HepG2 (cell line): ENCODE results near the gene STARD13. TPM values are rescaled to one million over a fixed set of nuclear protein-coding genes. Genes with fewer than 3 reads are reported as not detected.

ENCODE experiments used
- AGO2 ChIP-seq: fragments of 200-400 bp; formaldehyde crosslinking; optimal IDR thresholded peaks from 2 replicates; pipeline ENCODE3; 2017; ENCODE audit warnings: mild to moderate bottlenecking, low read depth, low read length, moderate library complexity
- ARHGAP35 ChIP-seq: sonication (generic); formaldehyde crosslinking; IDR thresholded peaks from 2 replicates; pipeline ENCODE4 v1.9.0; 2022; ENCODE audit warnings: mild to moderate bottlenecking, inconsistent platforms, moderate library complexity, missing genetic modification reagents, borderline replicate concordance
- BRD4 ChIP-seq: sonication (generic); formaldehyde crosslinking; IDR thresholded peaks from 2 replicates; pipeline ENCODE4 v1.4.0; 2020; ENCODE audit warnings: missing genetic modification reagents
- FOSL2 ChIP-seq: sonication (generic); formaldehyde crosslinking; IDR thresholded peaks from 2 replicates; pipeline ENCODE4 v1.4.0; 2020; ENCODE audit warnings: missing genetic modification reagents
- FOXA1 ChIP-seq, 2 experiments: fragments of 450-650 bp in 1 of 2; sonication (generic) in 1 of 2; formaldehyde crosslinking in 1 of 2; IDR thresholded peaks; 2 replicates each; pipeline versions ENCODE4 v1.4.0 to v1.6.1; 2016 to 2020; ENCODE audit warnings: missing genetic modification reagents in 1 of 2
- FOXA3 ChIP-seq: IDR thresholded peaks from 2 replicates; pipeline ENCODE4 v1.6.1; 2016; ENCODE audit warnings: missing genetic modification reagents, missing compliant biosample characterization
- FOXP1 ChIP-seq, 2 experiments: fragments of 450-650 bp in 1 of 2; IDR thresholded peaks; 2 replicates each; pipeline ENCODE4 v1.6.1; 2017 to 2018; ENCODE audit warnings: antibody characterized with exemption in 1 of 2
- FOXP4 ChIP-seq: sonication (generic); formaldehyde crosslinking; IDR thresholded peaks from 2 replicates; pipeline ENCODE4 v1.4.0; 2020; ENCODE audit warnings: missing genetic modification reagents
- IRF2 ChIP-seq: IDR thresholded peaks from 2 replicates; pipeline ENCODE4 v1.6.1; 2018; ENCODE audit warnings: missing genetic modification reagents, missing compliant biosample characterization
- MAX ChIP-seq: IDR thresholded peaks from 2 replicates; pipeline ENCODE4 v1.6.1; 2012; ENCODE audit warnings: inconsistent platforms
- MED13 ChIP-seq: sonication (generic); formaldehyde crosslinking; IDR thresholded peaks from 2 replicates; pipeline ENCODE4 v1.5.0; 2020; ENCODE audit warnings: missing genetic modification reagents
- NR2F1 ChIP-seq, 2 experiments: fragments of 450-650 bp in 1 of 2; formaldehyde crosslinking in 1 of 2; IDR thresholded peaks; 2 replicates each; pipeline versions ENCODE4 v1.5.0 to v1.6.1; 2016 to 2020; ENCODE audit warnings: mild to moderate bottlenecking in 1 of 2, missing compliant biosample characterization in 1 of 2, missing genetic modification reagents in 1 of 2, moderate library complexity in 1 of 2
- NR2F6 ChIP-seq, 2 experiments: IDR thresholded peaks; 2 replicates each; pipeline ENCODE4 v1.6.1; 2016; ENCODE audit warnings: antibody characterized with exemption in 1 of 2, mild to moderate bottlenecking in 1 of 2
- PCBP1 ChIP-seq: fragments of 200-400 bp; formaldehyde crosslinking; IDR thresholded peaks from 2 replicates; pipeline ENCODE4 v1.6.1; 2017; ENCODE audit warnings: mild to moderate bottlenecking, low read depth, low read length, borderline replicate concordance
- POLR2G ChIP-seq: fragments of 200-400 bp; formaldehyde crosslinking; IDR thresholded peaks from 2 replicates; pipeline ENCODE4 v1.6.1; 2018; ENCODE audit warnings: mild to moderate bottlenecking, low read depth, low read length, moderate library complexity
- RARA ChIP-seq: IDR thresholded peaks from 2 replicates; pipeline ENCODE4 v1.6.1; 2016; ENCODE audit warnings: missing genetic modification reagents, missing compliant biosample characterization
- RXRB ChIP-seq: IDR thresholded peaks from 2 replicates; pipeline ENCODE4 v1.6.1; 2016; ENCODE audit warnings: borderline replicate concordance, missing genetic modification reagents, missing compliant biosample characterization
- SALL1 ChIP-seq: sonication (generic); formaldehyde crosslinking; IDR thresholded peaks from 2 replicates; pipeline ENCODE4 v1.8.0; 2022; ENCODE audit warnings: mild to moderate bottlenecking, missing genetic modification reagents
- SP1 ChIP-seq, 2 experiments: fragments of 450-650 bp in 1 of 2; sonication (generic) in 1 of 2; formaldehyde crosslinking in 1 of 2; IDR thresholded peaks; 2 replicates each; pipeline versions ENCODE4 v1.4.0 to v1.6.1; 2016 to 2020; ENCODE audit warnings: missing genetic modification reagents in 1 of 2
- SRY ChIP-seq: sonication (generic); formaldehyde crosslinking; IDR thresholded peaks from 2 replicates; pipeline ENCODE4 v1.8.0; 2022; ENCODE audit warnings: mild to moderate bottlenecking, missing genetic modification reagents
- TFAP4 ChIP-seq: sonication (generic); IDR thresholded peaks from 2 replicates; pipeline ENCODE4 v1.6.1; 2016; ENCODE audit warnings: low read depth, borderline replicate concordance
- ZFY ChIP-seq: sonication (generic); formaldehyde crosslinking; IDR thresholded peaks from 2 replicates; pipeline ENCODE4 v1.4.0; 2020; ENCODE audit warnings: missing genetic modification reagents
- ZNF225 ChIP-seq: sonication (generic); formaldehyde crosslinking; IDR thresholded peaks from 2 replicates; pipeline ENCODE4 v1.4.0; 2020; ENCODE audit warnings: mild to moderate bottlenecking, missing genetic modification reagents
- ZNF468 ChIP-seq: sonication (generic); formaldehyde crosslinking; IDR thresholded peaks from 2 replicates; pipeline ENCODE4 v1.8.0; 2022; ENCODE audit warnings: mild to moderate bottlenecking, moderate library complexity, missing genetic modification reagents
- ZNF512 ChIP-seq: sonication (generic); formaldehyde crosslinking; IDR thresholded peaks from 2 replicates; pipeline ENCODE4 v1.4.0; 2020; ENCODE audit warnings: mild to moderate bottlenecking, missing genetic modification reagents
- ZNF737 ChIP-seq: sonication (generic); formaldehyde crosslinking; IDR thresholded peaks from 2 replicates; pipeline ENCODE4 v1.5.0; 2020; ENCODE audit warnings: missing genetic modification reagents, mild to moderate bottlenecking, borderline replicate concordance
- ZNF784 ChIP-seq: sonication (generic); formaldehyde crosslinking; IDR thresholded peaks from 2 replicates; pipeline ENCODE4 v1.5.1; 2020; ENCODE audit warnings: missing genetic modification reagents, mild to moderate bottlenecking, borderline replicate concordance
- polyA plus RNA-seq, 8 experiments: library from polyadenylated mRNA; depleted of rRNA in 3 of 8; stranded (reverse) in 7 of 8; unstranded in 1 of 8; fragments of >200 nt; fragmentation: Illumina TruSeq in 4 of 8; extraction: Trizol in 4 of 8; gene quantifications; 2 replicates each; pipeline versions ENCODE4 v1.2.1 to v1.2.3, GENCODE V29; 2011 to 2016; ENCODE audit warnings: low read depth in 4 of 8, missing spikeins in 1 of 8, mixed read lengths in 1 of 8; ENCODE audit not compliant: insufficient read depth in 1 of 8
- total RNA-seq, 5 experiments: library from RNA; depleted of rRNA; stranded (reverse); fragments of >200 nt; fragmentation: Illumina TruSeq; extraction: Trizol; gene quantifications; 2 replicates each; pipeline ENCODE4 v1.2.3, GENCODE V29; 2016; ENCODE audit warnings: low read depth in 1 of 5

The STARD13 gene
- total and polyA plus RNA-seq, 2 of the 13 experiments (the other 11 are each of a cell fraction or from before 2014, with no cell fraction given), result 12.8 to 14.3 TPM

GRCh38 chr13:33101835-33102234 lies 183.7 kb downstream of the STARD13 start (continued):
- TF ChIP-seq PCBP1, result no peak
- peak; percentile 50; the same call in 1 of the 2 replicates for TF ChIP-seq NR2F6 (IDR thresholded peaks at IDR 0.05)
- TF ChIP-seq NR2F6 (CRISPR knock-in tag; IDR thresholded peaks at IDR 0.05), result peak; percentile 72
- no peak for TF ChIP-seq ZNF784
- peak; percentile 66 for TF ChIP-seq IRF2
- peak; percentile 55 for TF ChIP-seq FOXP4 (CRISPR knock-in tag)
- TF ChIP-seq MAX, result no peak
- no peak for TF ChIP-seq MED13 (CRISPR knock-in tag)
- no peak for TF ChIP-seq FOXP1 (IDR thresholded peaks at IDR 0.05)
- peak; percentile 62; the same call in 1 of the 2 replicates for TF ChIP-seq FOXP1 (CRISPR knock-in tag; IDR thresholded peaks at IDR 0.05)
- peak; percentile 25 for TF ChIP-seq AGO2
- TF ChIP-seq ZFY (CRISPR knock-in tag), result no peak
- TF ChIP-seq ZNF512 (CRISPR knock-in tag), result no peak
- TF ChIP-seq ZNF225 (CRISPR knock-in tag), result no peak
- no peak for TF ChIP-seq BRD4 (CRISPR knock-in tag)
- no peak for TF ChIP-seq POLR2G
- 0 out of 2 replicates have a peak, but pooled peaks have one; percentile 17 for TF ChIP-seq RXRB
- TF ChIP-seq SALL1 (CRISPR knock-in tag), result peak; percentile 17; the same call in 1 of the 2 replicates
- TF ChIP-seq SRY (CRISPR knock-in tag), result no peak
- no peak for TF ChIP-seq ZNF737 (CRISPR knock-in tag)
- TF ChIP-seq SP1 (IDR thresholded peaks at IDR 0.05), result no peak
- TF ChIP-seq SP1 (CRISPR knock-in tag; IDR thresholded peaks at IDR 0.05), result no peak
- peak; percentile 52 for TF ChIP-seq RARA (CRISPR knock-in tag)
- peak; percentile 19 to 46; a peak in 2 of 4 replicates for TF ChIP-seq NR2F1 (CRISPR knock-in tag; IDR thresholded peaks at IDR 0.05)
- peak; percentile 37; the same call in 1 of the 2 replicates for TF ChIP-seq TFAP4
- TF ChIP-seq FOXA3 (CRISPR knock-in tag), result peak; percentile 75
- TF ChIP-seq ZNF468 (CRISPR knock-in tag), result no peak
- TF ChIP-seq FOXA1 (IDR thresholded peaks at IDR 0.05), result no peak
- peak; percentile 83 for TF ChIP-seq FOXA1 (CRISPR knock-in tag; IDR thresholded peaks at IDR 0.05)
- peak; percentile 63; the same call in 1 of the 2 replicates for TF ChIP-seq FOSL2 (CRISPR knock-in tag)
- TF ChIP-seq ARHGAP35 (CRISPR knock-in tag), result no peak
